HepG2 (cell line): Measurements from ENCODE around the gene TNFSF9. TPM values are rescaled to one million over a fixed set of nuclear protein-coding genes. Genes with fewer than 3 reads are reported as not detected.

Experiments used
- ATAC-seq: fragments of 200-7000 bp; cut with Tn5 transposase; 3 replicates; pipeline ENCODE4 v1.9.1; 2020; ENCODE audit warnings: mild to moderate bottlenecking, moderate library complexity
- BruUV-seq: library from RNA; stranded (reverse); fragments of 400-500 nt; replicated peaks from 2 replicates; lab custom pipeline; 2021; lab: Mats Ljungman, UMichigan
- CTCF ChIA-PET: fragments of 300-600 bp; formaldehyde crosslinking; extraction: SDS; loops from one replicate; lab custom pipeline; 2021; ENCODE audit warnings: low total read pairs, inconsistent platforms, low intra/inter-chr PET ratio; lab: Yijun Ruan, JAX
- POLR2A ChIA-PET: fragments of 350-600 bp; sonication (Branson Sonifier 250); formaldehyde crosslinking; loops from one replicate; lab custom pipeline; 2020; ENCODE audit warnings: antibody characterized with exemption, inconsistent platforms; lab: Yijun Ruan, JAX
- DNase-seq: peaks from one replicate; pipeline ENCODE4 v3.0.0-alpha.2; 2015; ENCODE audit warnings: low spot score
- FAIRE-seq: peaks from 3 replicates; lab custom pipeline; 2011; peaks lifted over from hg19 to GRCh38; lab: Jason Lieb, UNC
- H2AFZ ChIP-seq: one replicate; pipeline ENCODE4 v1.6.1; 2011; ENCODE audit warnings: low read length, inconsistent platforms
- H3K27ac ChIP-seq: fragments of 300-600 bp; 3 replicates; pipeline ENCODE4 v1.8.0; 2011; ENCODE audit warnings: mixed run types, mild to moderate bottlenecking, mixed read lengths, low read length, inconsistent platforms; ENCODE audit not compliant: insufficient read depth; ENCODE audit errors: extremely low read length
- H3K27me3 ChIP-seq, 2 experiments: fragments of 200-600 bp in 1 of 2; 2 replicates in 1 of 2; 3 replicates in 1 of 2; pipeline versions ENCODE4 v1.6.0 to v1.8.0; 2011; ENCODE audit warnings: low read length in 2 of 2, mild to moderate bottlenecking in 2 of 2, moderate library complexity in 2 of 2, inconsistent platforms in 1 of 2; ENCODE audit not compliant: insufficient read depth in 2 of 2, control insufficient read depth in 1 of 2
- H3K36me3 ChIP-seq, 2 experiments: fragments of 200-600 bp in 1 of 2; replicated peaks in 1 of 2; 2 replicates in 1 of 2; 3 replicates in 1 of 2; pipeline versions ENCODE4 v1.5.1 to v1.8.0; 2011; ENCODE audit warnings: low read length in 2 of 2, inconsistent platforms in 1 of 2; ENCODE audit not compliant: insufficient read depth in 2 of 2, control insufficient read depth in 1 of 2
- H3K4me1 ChIP-seq: 2 replicates; pipeline ENCODE4 v1.5.1; 2012; ENCODE audit warnings: low read length, inconsistent platforms; ENCODE audit not compliant: insufficient read depth
- H3K4me2 ChIP-seq: 2 replicates; pipeline ENCODE4 v1.6.0; 2011; ENCODE audit warnings: low read depth, low read length, inconsistent platforms
- H3K4me3 ChIP-seq, 3 experiments: fragments of 200-600 bp in 1 of 3; sonication (generic), shearing (Covaris generic) in 1 of 3; replicated peaks in 1 of 3; 2 replicates each; pipeline ENCODE4 v1.5.1; 2011 to 2016; ENCODE audit warnings: low read length in 3 of 3, inconsistent platforms in 2 of 3, low read depth in 2 of 3, mild to moderate bottlenecking in 2 of 3, control low read depth in 1 of 3, mixed read lengths in 1 of 3; ENCODE audit not compliant: insufficient read depth in 1 of 3
- H3K79me2 ChIP-seq: one replicate; pipeline ENCODE4 v1.6.1; 2011; ENCODE audit warnings: low read length, inconsistent platforms; ENCODE audit not compliant: insufficient read depth
- H3K9ac ChIP-seq: 2 replicates; pipeline ENCODE4 v1.6.0; 2011; ENCODE audit warnings: mild to moderate bottlenecking, low read depth, low read length, inconsistent platforms; ENCODE audit not compliant: insufficient read depth
- H3K9me3 ChIP-seq: 2 replicates; pipeline ENCODE4 v1.5.1; 2012; ENCODE audit warnings: mild to moderate bottlenecking, low read length
- H4K20me1 ChIP-seq: 2 replicates; pipeline ENCODE4 v1.6.0; 2011; ENCODE audit warnings: inconsistent platforms, mild to moderate bottlenecking, low read length, moderate library complexity; ENCODE audit not compliant: insufficient read depth
- NCOA1 ChIP-seq: sonication (generic); formaldehyde crosslinking; IDR thresholded peaks from 2 replicates; pipeline ENCODE4 v1.9.0; 2021; ENCODE audit warnings: missing genetic modification reagents
- NFKB2 ChIP-seq: sonication (generic); formaldehyde crosslinking; IDR thresholded peaks from 2 replicates; pipeline ENCODE4 v1.4.0; 2020; ENCODE audit warnings: missing genetic modification reagents, borderline replicate concordance
- NR2F6 ChIP-seq, 2 experiments: IDR thresholded peaks; 2 replicates each; pipeline ENCODE4 v1.6.1; 2016; ENCODE audit warnings: antibody characterized with exemption in 1 of 2, mild to moderate bottlenecking in 1 of 2
- PAWR ChIP-seq: sonication (generic); formaldehyde crosslinking; IDR thresholded peaks from 2 replicates; pipeline ENCODE4 v1.4.0; 2020; ENCODE audit warnings: missing genetic modification reagents, mild to moderate bottlenecking, borderline replicate concordance
- PRMT3 ChIP-seq: sonication (generic); formaldehyde crosslinking; IDR thresholded peaks from 2 replicates; pipeline ENCODE4 v1.8.1; 2022; ENCODE audit warnings: low read depth, mild to moderate bottlenecking, moderate library complexity, missing genetic modification reagents, borderline replicate concordance
- TRIM22 ChIP-seq: fragments of 450-650 bp; IDR thresholded peaks from 2 replicates; pipeline ENCODE4 v1.6.1; 2017
- ZNF501 ChIP-seq: sonication (generic); formaldehyde crosslinking; IDR thresholded peaks from 2 replicates; pipeline ENCODE4 v1.5.1; 2020; ENCODE audit warnings: mild to moderate bottlenecking, moderate library complexity, missing genetic modification reagents
- ZNF513 ChIP-seq: sonication (generic); formaldehyde crosslinking; conservative IDR thresholded peaks from 2 replicates; pipeline ENCODE4 v1.5.0; 2020; ENCODE audit warnings: missing genetic modification reagents
- ZNF83 ChIP-seq: sonication (generic); formaldehyde crosslinking; IDR thresholded peaks from 2 replicates; pipeline ENCODE4 v1.4.0; 2020; ENCODE audit warnings: missing genetic modification reagents, mild to moderate bottlenecking, borderline replicate concordance
- ZNF841 ChIP-seq: sonication (generic); formaldehyde crosslinking; IDR thresholded peaks from 2 replicates; pipeline ENCODE4 v1.8.1; 2023; ENCODE audit warnings: missing genetic modification reagents, borderline replicate concordance
- WGBS: methylation state at CpG from one replicate; pipeline ENCODE4 v1.1.6; 2017; ENCODE audit warnings: low lambda C conversion rate; 5-methylcytosine and 5-hydroxymethylcytosine counted together
- in situ Hi-C: cut with HindIII; loops from 2 replicates; pipeline ENCODE4 v1.10.0; 2017; ENCODE audit warnings: low pct_unique_long_range_greater_than_20kb; ENCODE audit not compliant: extremely low pct_ligation_motif_present
- intact Hi-C: fragments of 100-400 bp; cut with micrococcal nuclease; formaldehyde crosslinking; loops from one replicate; pipeline ENCODE4 v1.10.0; 2022; ENCODE audit not compliant: unreplicated experiment
- polyA plus RNA-seq, 8 experiments: library from polyadenylated mRNA; depleted of rRNA in 3 of 8; stranded (reverse) in 7 of 8; unstranded in 1 of 8; fragments of >200 nt; fragmentation: Illumina TruSeq in 4 of 8; extraction: Trizol in 4 of 8; gene quantifications; 2 replicates each; pipeline versions ENCODE4 v1.2.1 to v1.2.3, GENCODE V29; 2011 to 2016; ENCODE audit warnings: low read depth in 4 of 8, missing spikeins in 1 of 8, mixed read lengths in 1 of 8; ENCODE audit not compliant: insufficient read depth in 1 of 8
- total RNA-seq, 5 experiments: library from RNA; depleted of rRNA; stranded (reverse); fragments of >200 nt; fragmentation: Illumina TruSeq; extraction: Trizol; gene quantifications; 2 replicates each; pipeline ENCODE4 v1.2.3, GENCODE V29; 2016; ENCODE audit warnings: low read depth in 1 of 5
- TF ChIP-seq, protein P1 (sequence below): sonication (generic); formaldehyde crosslinking; IDR thresholded peaks from 2 replicates; pipeline ENCODE4 v1.9.0; 2021; ENCODE audit warnings: missing genetic modification reagents, borderline replicate concordance
- TF ChIP-seq, protein P2 (sequence below): sonication (generic); formaldehyde crosslinking; IDR thresholded peaks from 2 replicates; pipeline ENCODE4 v1.8.0; 2022; ENCODE audit warnings: mild to moderate bottlenecking, missing genetic modification reagents

TNFSF9 gene
- total and polyA plus RNA-seq, 2 of the 13 experiments (the other 11 are each of a cell fraction or from before 2014, with no cell fraction given), result 1.0 to 1.8 TPM

GRCh38 chr19:6531956-6532243, 1.1 kb downstream of the TNFSF9 start (continued):
- TF ChIP-seq, protein P1, sequence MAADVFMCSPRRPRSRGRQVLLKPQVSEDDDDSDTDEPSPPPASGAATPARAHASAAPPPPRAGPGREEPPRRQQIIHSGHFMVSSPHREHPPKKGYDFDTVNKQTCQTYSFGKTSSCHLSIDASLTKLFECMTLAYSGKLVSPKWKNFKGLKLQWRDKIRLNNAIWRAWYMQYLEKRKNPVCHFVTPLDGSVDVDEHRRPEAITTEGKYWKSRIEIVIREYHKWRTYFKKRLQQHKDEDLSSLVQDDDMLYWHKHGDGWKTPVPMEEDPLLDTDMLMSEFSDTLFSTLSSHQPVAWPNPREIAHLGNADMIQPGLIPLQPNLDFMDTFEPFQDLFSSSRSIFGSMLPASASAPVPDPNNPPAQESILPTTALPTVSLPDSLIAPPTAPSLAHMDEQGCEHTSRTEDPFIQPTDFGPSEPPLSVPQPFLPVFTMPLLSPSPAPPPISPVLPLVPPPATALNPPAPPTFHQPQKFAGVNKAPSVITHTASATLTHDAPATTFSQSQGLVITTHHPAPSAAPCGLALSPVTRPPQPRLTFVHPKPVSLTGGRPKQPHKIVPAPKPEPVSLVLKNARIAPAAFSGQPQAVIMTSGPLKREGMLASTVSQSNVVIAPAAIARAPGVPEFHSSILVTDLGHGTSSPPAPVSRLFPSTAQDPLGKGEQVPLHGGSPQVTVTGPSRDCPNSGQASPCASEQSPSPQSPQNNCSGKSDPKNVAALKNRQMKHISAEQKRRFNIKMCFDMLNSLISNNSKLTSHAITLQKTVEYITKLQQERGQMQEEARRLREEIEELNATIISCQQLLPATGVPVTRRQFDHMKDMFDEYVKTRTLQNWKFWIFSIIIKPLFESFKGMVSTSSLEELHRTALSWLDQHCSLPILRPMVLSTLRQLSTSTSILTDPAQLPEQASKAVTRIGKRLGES, result no peak
- no peak for TF ChIP-seq PRMT3
- TF ChIP-seq, all 625 proteins: peak for 0

GRCh38 chr19:6532244-6532999, 1.6 kb downstream of the TNFSF9 start:
- no peaks in the 10 kb centered on the region for H3K79me2 ChIP-seq
- no peak for DNase-seq
- peak overlapping the region; percentile 99 for H3K4me2 ChIP-seq
- peak; percentile 67 for FAIRE-seq
- intact Hi-C loops, result no loop called here
- H3K4me3 ChIP-seq, result peak overlapping the region in 1 of 3 experiments; percentile 78; a peak in 2 of 6 replicates
- BruUV-seq, result TSS peak; percentile 71
- peaks cover 0 to 14% of the 10 kb centered on the region in 2 experiments; a peak in 3 of 5 replicates for H3K27me3 ChIP-seq
- no peak overlapping the region for H2AFZ ChIP-seq
- 48% methylated on average over 28 of the region's 31 CpGs for WGBS
- no peaks in the 10 kb centered on the region for H3K9me3 ChIP-seq
- ATAC-seq, result no peak
- no peaks in the 10 kb centered on the region for H4K20me1 ChIP-seq
- H3K27ac ChIP-seq, result no peak overlapping the region
- in situ Hi-C loops, result no loop called here
- H3K9ac ChIP-seq, result no peak overlapping the region
- ChIA-PET CTCF (no interaction called here), POLR2A (no interaction called here)
- no peaks in the 10 kb centered on the region for H3K36me3 ChIP-seq
- H3K4me1 ChIP-seq, result peaks cover 57% of the 10 kb centered on the region
- TF ChIP-seq ZNF513 (CRISPR knock-in tag) (no peak), NCOA1 (CRISPR knock-in tag) (no peak), ZNF83 (CRISPR knock-in tag) (no peak), ZNF501 (CRISPR knock-in tag) (no peak), NR2F6 (IDR thresholded peaks at IDR 0.05) (peak; percentile 50; the same call in 1 of the 2 replicates), NR2F6 (CRISPR knock-in tag; IDR thresholded peaks at IDR 0.05) (no peak), NFKB2 (CRISPR knock-in tag) (no peak), PAWR (no peak), ZNF841 (no peak), TRIM22 (peak; percentile 22; the same call in 1 of the 2 replicates)
- TF ChIP-seq, protein P2, sequence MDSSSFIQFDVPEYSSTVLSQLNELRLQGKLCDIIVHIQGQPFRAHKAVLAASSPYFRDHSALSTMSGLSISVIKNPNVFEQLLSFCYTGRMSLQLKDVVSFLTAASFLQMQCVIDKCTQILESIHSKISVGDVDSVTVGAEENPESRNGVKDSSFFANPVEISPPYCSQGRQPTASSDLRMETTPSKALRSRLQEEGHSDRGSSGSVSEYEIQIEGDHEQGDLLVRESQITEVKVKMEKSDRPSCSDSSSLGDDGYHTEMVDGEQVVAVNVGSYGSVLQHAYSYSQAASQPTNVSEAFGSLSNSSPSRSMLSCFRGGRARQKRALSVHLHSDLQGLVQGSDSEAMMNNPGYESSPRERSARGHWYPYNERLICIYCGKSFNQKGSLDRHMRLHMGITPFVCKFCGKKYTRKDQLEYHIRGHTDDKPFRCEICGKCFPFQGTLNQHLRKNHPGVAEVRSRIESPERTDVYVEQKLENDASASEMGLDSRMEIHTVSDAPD, result no peak
